Muscle layer of colon (tissue), 2 donors: ENCODE data around the gene SMIM34.
"Not testable (repeated sequence)": the region's sequence is repeated elsewhere in the genome, so short reads cannot be mapped to it uniquely, and the experiment has no call there.

Experiments
- H3K27ac ChIP-seq: one replicate; pipeline ENCODE4 v1.7.0; 2013; ENCODE audit warnings: low read depth, mild to moderate bottlenecking, low read length, moderate library complexity
- H3K27me3 ChIP-seq, 2 donors: one replicate each; pipeline ENCODE4 v1.7.0; 2013; ENCODE audit warnings: low read length in 2 of 2, mild to moderate bottlenecking in 2 of 2; ENCODE audit not compliant: insufficient read depth in 2 of 2, control insufficient read depth in 1 of 2
- H3K36me3 ChIP-seq: one replicate; pipeline ENCODE4 v1.7.0; 2013; ENCODE audit warnings: mild to moderate bottlenecking, low read length; ENCODE audit not compliant: insufficient read depth
- H3K4me1 ChIP-seq: one replicate; pipeline ENCODE4 v1.7.0; 2013; ENCODE audit warnings: mild to moderate bottlenecking, low read length; ENCODE audit not compliant: insufficient read depth
- H3K4me3 ChIP-seq, 2 donors: one replicate each; pipeline ENCODE4 v1.7.0; 2013; ENCODE audit warnings: low read length in 2 of 2, low read depth in 1 of 2, mild to moderate bottlenecking in 1 of 2, moderate library complexity in 1 of 2
- H3K9ac ChIP-seq: one replicate; pipeline ENCODE4 v1.7.0; 2013; ENCODE audit warnings: low read length
- H3K9me3 ChIP-seq: one replicate; pipeline ENCODE4 v1.7.0; 2013; ENCODE audit warnings: mild to moderate bottlenecking, low read length
- donor health status: abdominal sarcoma.
- donor health status: Adenocarcinoma of cecum.

SMIM34 gene

GRCh38 chr21:34423805-34424204, at the start of gene SMIM34:
Gene SMIM34, minus strand, starts transcription at chr21:34423951. Its CDS starts 112 bp downstream, at chr21:34423839.
- H3K27me3 ChIP-seq, H3K4me1 ChIP-seq, H3K36me3 ChIP-seq, H3K27ac ChIP-seq, H3K9me3 ChIP-seq, H3K9ac ChIP-seq, H3K4me3 ChIP-seq: not testable (repeated sequence)

DNA sequence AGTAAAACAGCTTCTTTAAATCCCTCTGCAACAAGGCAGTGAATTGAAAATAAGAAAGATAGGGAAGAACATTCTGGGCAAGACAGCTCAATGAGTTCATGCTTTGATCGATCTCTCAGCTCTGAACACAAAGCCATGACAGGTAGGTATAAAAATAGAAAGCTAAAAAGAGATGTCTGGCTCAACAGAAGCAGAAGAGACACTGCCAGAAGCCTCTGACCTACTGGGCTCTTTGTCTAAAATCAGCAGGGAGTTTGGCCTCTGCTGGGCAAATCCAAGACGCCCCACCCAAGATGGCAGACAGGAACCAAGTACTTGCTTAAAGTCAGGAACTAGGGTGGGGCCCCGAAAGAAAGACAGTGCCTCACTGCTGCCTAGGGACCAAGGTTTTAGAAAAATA, 43.6 kb upstream of the SMIM34 start:
- not testable (repeated sequence) for H3K9me3 ChIP-seq, H3K4me1 ChIP-seq, H3K36me3 ChIP-seq, H3K27me3 ChIP-seq, H3K27ac ChIP-seq, H3K4me3 ChIP-seq, H3K9ac ChIP-seq

GRCh38 chr21:34459426-34459825, 35.7 kb upstream of the SMIM34 start:
- H3K27ac ChIP-seq, H3K9me3 ChIP-seq, H3K36me3 ChIP-seq, H3K4me3 ChIP-seq, H3K27me3 ChIP-seq, H3K4me1 ChIP-seq, H3K9ac ChIP-seq: not testable (repeated sequence)

DNA sequence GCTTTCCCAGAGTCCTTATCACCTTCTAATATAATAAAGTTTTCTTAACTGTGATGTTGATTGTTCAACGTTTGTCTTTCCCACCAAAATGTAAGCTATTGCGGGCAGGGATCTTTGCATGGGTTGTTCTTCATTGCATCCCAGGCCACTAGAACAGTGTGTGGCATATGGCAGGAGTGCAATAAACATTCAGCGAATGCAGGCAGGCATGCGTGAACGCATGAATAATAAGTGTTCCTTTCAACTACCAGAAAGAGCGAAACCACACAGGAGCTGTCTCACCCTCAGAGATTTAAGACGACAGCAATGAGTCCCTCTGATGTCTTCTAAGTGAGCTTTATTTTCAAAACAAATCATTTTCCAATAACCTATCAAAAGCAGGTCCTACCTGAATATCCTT, 34.5 kb upstream of the SMIM34 start:
- H3K9ac ChIP-seq, H3K27ac ChIP-seq, H3K9me3 ChIP-seq, H3K36me3 ChIP-seq, H3K27me3 ChIP-seq, H3K4me3 ChIP-seq, H3K4me1 ChIP-seq: not testable (repeated sequence)

DNA sequence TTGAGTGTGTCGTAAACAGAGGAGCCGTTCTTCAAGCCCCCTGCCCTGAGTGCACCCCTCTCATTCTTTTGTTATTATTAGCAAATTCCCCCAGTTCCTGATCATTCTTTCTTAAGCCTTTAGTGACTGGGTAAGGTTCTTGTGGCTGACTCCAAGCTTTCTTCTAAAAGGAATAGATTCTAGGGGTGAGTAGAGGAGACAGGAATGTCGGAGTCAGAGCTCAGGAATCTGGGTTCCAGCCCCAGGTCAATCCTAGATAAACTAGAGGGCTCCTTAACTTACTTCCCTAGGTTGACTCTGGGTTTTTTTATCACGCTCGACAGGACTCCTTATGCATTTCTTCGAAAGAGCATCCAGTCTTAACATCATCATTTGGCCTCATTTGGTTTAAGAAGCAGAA, 32.4 kb upstream of the SMIM34 start:
- not testable (repeated sequence) for H3K4me3 ChIP-seq

DNA sequence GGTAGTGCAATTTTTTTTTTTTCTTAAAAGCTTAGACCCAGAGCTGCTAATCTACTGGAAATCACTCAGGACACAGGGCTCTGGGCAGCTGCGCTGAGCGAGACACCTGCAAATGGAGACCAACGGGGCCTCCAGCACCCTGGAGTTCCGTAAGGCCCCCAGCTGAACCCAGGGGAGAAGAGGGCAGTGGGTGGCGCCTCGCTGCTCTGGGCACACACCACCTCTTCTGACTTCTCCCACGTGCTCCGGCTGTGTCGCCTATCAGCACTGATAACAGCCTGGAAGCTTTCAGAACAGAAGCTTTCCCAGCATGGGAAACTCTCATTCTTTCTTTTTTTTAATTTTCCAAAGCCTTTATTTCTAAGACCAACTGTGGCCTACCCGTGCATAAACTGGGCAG, 31.9 kb upstream of the SMIM34 start:
- not testable (repeated sequence) for H3K27me3 ChIP-seq, H3K27ac ChIP-seq, H3K4me1 ChIP-seq, H3K9ac ChIP-seq, H3K36me3 ChIP-seq, H3K4me3 ChIP-seq, H3K9me3 ChIP-seq

More for the DNA sequence above, 32.4 kb upstream of the SMIM34 start:
- H3K36me3 ChIP-seq, H3K27ac ChIP-seq, H3K9me3 ChIP-seq, H3K27me3 ChIP-seq, H3K9ac ChIP-seq, H3K4me1 ChIP-seq: not testable (repeated sequence)

GRCh38 chr21:34447018-34447417, 23.3 kb upstream of the SMIM34 start:
- H3K4me1 ChIP-seq, H3K4me3 ChIP-seq, H3K27me3 ChIP-seq, H3K27ac ChIP-seq, H3K9ac ChIP-seq, H3K36me3 ChIP-seq, H3K9me3 ChIP-seq: not testable (repeated sequence)

DNA sequence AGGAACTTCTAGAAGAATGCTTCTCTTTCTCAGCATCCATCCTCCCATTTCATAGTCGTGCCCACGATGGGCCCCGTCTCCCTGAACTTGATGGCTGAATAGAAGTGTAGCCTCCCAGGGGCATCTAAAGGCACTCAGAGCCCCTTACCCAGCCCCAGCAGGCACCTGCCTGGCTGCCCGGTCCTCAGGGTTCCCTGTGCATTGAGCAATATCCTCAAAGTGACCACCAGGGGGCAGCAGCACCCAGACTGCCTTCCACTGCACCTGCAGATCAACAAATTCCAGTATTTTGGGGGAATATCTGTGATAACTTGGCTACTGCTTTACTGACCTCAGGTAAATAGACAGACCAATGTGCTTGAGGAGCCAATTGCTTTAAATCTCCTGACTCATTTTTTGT, 19.7 kb upstream of the SMIM34 start:
- H3K27me3 ChIP-seq, H3K9me3 ChIP-seq, H3K36me3 ChIP-seq, H3K9ac ChIP-seq, H3K27ac ChIP-seq, H3K4me3 ChIP-seq, H3K4me1 ChIP-seq: not testable (repeated sequence)

- H3K27me3 ChIP-seq, H3K4me1 ChIP-seq, H3K9ac ChIP-seq, H3K9me3 ChIP-seq, H3K36me3 ChIP-seq, H3K27ac ChIP-seq, H3K4me3 ChIP-seq: not testable (repeated sequence)
These were observed 6.0 kb upstream of the SMIM34 start for GRCh38 chr21:34429710-34430109.

DNA sequence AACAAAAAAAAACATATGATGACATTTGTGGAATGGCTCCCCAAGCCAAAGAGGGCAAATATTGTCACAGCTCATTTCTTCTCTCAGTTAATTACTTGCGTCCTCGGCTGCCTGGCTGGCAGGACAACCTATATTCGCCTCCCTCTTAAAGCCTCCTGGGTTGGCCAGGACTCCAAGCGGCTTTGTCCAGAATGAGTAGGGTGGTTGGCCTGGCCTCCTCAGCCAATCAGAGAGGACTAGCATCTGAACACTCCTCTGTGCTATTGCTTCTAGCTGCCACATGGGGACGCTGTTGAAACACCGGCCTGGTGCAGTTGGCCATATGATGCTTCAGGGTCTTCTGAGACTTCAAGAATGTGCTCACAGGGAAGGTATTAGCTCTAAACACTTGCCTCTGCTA, 4.7 kb upstream of the SMIM34 start:
- H3K4me3 ChIP-seq, H3K9me3 ChIP-seq, H3K27me3 ChIP-seq: not testable (repeated sequence)

DNA sequence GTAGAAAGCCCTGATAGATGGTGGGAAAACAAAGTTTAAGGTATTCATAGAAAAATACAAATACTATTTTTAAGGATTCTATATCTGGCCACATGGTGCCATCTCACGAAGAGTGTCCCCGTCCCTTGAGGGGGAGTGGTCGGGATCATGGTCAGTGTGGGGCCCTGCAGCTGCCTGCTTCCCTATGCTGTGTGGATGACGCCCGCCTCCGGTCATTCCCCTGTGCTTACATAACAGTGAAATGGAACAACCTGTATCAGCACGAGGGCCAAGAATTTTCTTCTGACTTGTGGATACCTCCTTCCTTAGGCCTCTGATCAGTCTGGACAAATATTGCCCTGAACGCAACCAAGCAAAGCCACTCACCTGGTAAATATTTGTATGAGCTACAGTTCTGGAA, 3.6 kb upstream of the SMIM34 start:
- H3K27ac ChIP-seq, H3K9me3 ChIP-seq, H3K4me1 ChIP-seq, H3K36me3 ChIP-seq, H3K4me3 ChIP-seq, H3K9ac ChIP-seq, H3K27me3 ChIP-seq: not testable (repeated sequence)

More for the DNA sequence above, 4.7 kb upstream of the SMIM34 start:
- H3K36me3 ChIP-seq, H3K4me1 ChIP-seq, H3K9ac ChIP-seq, H3K27ac ChIP-seq: not testable (repeated sequence)

DNA sequence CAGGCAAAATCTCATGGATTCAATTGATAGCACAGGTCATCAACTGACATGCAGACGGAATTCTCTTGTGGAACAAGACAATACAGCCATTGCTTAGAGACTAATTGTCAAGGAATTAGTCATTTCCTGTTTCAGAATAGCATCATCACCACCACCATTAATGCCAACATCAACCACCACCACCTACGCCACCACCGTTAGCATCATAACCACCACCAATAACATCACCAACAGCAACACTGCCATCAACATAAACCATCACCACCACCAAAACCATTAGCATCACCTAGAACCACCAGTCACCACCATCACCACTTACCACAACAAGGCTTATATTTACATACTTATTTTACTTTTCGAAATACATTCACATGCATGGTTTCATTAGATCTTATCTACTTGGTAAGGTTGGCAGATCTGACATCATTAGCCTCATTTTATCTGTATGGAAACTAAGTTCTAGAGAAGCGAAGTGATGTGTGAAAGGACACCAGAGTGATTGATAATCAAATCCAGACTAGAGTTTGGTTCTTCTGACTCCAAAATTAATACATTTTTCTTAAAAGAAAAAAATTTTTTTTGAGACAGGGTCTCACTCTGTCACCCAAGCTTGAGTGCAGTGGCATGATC, 6.2 kb downstream of the SMIM34 start:
- not testable (repeated sequence) for H3K36me3 ChIP-seq, H3K4me1 ChIP-seq, H3K27me3 ChIP-seq, H3K9ac ChIP-seq, H3K9me3 ChIP-seq, H3K27ac ChIP-seq, H3K4me3 ChIP-seq
